Nephron (organoid): Measurements from ENCODE around the gene HMCN2.

ENCODE experiments used
- H3K27ac Mint-ChIP-seq, 3 experiments: 2 replicates each; pipeline ENCODE4 v1.8.0; 2020; ENCODE audit warnings: mixed read lengths in 3 of 3, mild to moderate bottlenecking in 2 of 3, moderate library complexity in 1 of 3
- H3K27me3 Mint-ChIP-seq: 2 replicates; pipeline ENCODE4 v1.8.0; 2021; ENCODE audit warnings: low read depth, mild to moderate bottlenecking, moderate library complexity, mixed read lengths
- H3K36me3 Mint-ChIP-seq: 2 replicates; pipeline ENCODE4 v1.8.0; 2020; ENCODE audit warnings: low read depth, mixed read lengths
- H3K4me1 Mint-ChIP-seq: 2 replicates; pipeline ENCODE4 v1.8.0; 2020; ENCODE audit warnings: mixed read lengths
- H3K4me3 Mint-ChIP-seq, 3 experiments: 2 replicates each; pipeline ENCODE4 v1.8.0; 2020; ENCODE audit warnings: mild to moderate bottlenecking in 3 of 3, mixed read lengths in 3 of 3, moderate library complexity in 2 of 3
- H3K9me3 Mint-ChIP-seq: 2 replicates; pipeline ENCODE4 v1.8.0; 2020; ENCODE audit warnings: mixed read lengths
- CTCF ChIP-seq, 3 experiments: fragments of 200-600 bp; sonication (generic); IDR thresholded peaks; one replicate each; pipeline ENCODE4 v1.5.0; 2021; ENCODE audit warnings: antibody characterized with exemption in 3 of 3; ENCODE audit not compliant: unreplicated experiment in 3 of 3

Gene HMCN2

GRCh38 chr9:130380920-130381469, 115.4 kb downstream of the HMCN2 start:
- Mint-ChIP-seq H3K4me1 (no peaks in the 10 kb centered on the region), H3K4me3 (no peak overlapping the region)

GRCh38 chr9:130381660-130382059, 116.1 kb downstream of the HMCN2 start:
- Mint-ChIP-seq H3K27ac (no peak overlapping the region), H3K9me3 (no peaks in the 10 kb centered on the region), H3K4me3 (no peak overlapping the region), H3K36me3 (no peaks in the 10 kb centered on the region), H3K4me1 (no peaks in the 10 kb centered on the region), H3K27me3 (peaks cover 26% of the 10 kb centered on the region)
- TF ChIP-seq CTCF (IDR thresholded peaks at IDR 0.05; ENCODE audit: unreplicated experiment in 3 of 3), result no peak

More at GRCh38 chr9:130380920-130381469, 115.4 kb downstream of the HMCN2 start:
- Mint-ChIP-seq H3K27me3 (peaks cover 23% of the 10 kb centered on the region), H3K27ac (no peak overlapping the region), H3K9me3 (no peaks in the 10 kb centered on the region), H3K36me3 (no peaks in the 10 kb centered on the region)
- no peak for TF ChIP-seq CTCF (IDR thresholded peaks at IDR 0.05; ENCODE audit: unreplicated experiment in 3 of 3)

GRCh38 chr9:130382096-130382495, 116.5 kb downstream of the HMCN2 start:
- no peaks in the 10 kb centered on the region for H3K36me3 Mint-ChIP-seq
- peaks cover 3% of the 10 kb centered on the region for H3K4me1 Mint-ChIP-seq
- H3K27ac Mint-ChIP-seq, result no peak overlapping the region
- H3K4me3 Mint-ChIP-seq, result no peak overlapping the region
- peaks cover 29% of the 10 kb centered on the region for H3K27me3 Mint-ChIP-seq
- no peaks in the 10 kb centered on the region for H3K9me3 Mint-ChIP-seq
- TF ChIP-seq CTCF (IDR thresholded peaks at IDR 0.05; ENCODE audit: unreplicated experiment in 3 of 3), result no peak

- Mint-ChIP-seq H3K36me3 (no peaks in the 10 kb centered on the region), H3K27ac (no peak overlapping the region), H3K4me3 (no peak overlapping the region), H3K9me3 (no peaks in the 10 kb centered on the region), H3K4me1 (peaks cover 7% of the 10 kb centered on the region), H3K27me3 (peaks cover 32% of the 10 kb centered on the region)
- TF ChIP-seq CTCF (IDR thresholded peaks at IDR 0.05; ENCODE audit: unreplicated experiment in 3 of 3), result no peak
These were observed 117.2 kb downstream of the HMCN2 start for GRCh38 chr9:130382636-130383349.

GRCh38 chr9:130383350-130383715, 117.8 kb downstream of the HMCN2 start:
- Mint-ChIP-seq H3K9me3 (no peaks in the 10 kb centered on the region), H3K27ac (no peak overlapping the region), H3K4me3 (no peak overlapping the region), H3K4me1 (peaks cover 7% of the 10 kb centered on the region), H3K36me3 (no peaks in the 10 kb centered on the region), H3K27me3 (peaks cover 37% of the 10 kb centered on the region)
- TF ChIP-seq CTCF (IDR thresholded peaks at IDR 0.05; ENCODE audit: unreplicated experiment in 3 of 3), result no peak
